PFSK-1 (cell line): ENCODE measurements around the gene PSMA7.

Source experiments
- FOXP2 ChIP-seq: optimal IDR thresholded peaks from 2 replicates; pipeline ENCODE3; 2011; ENCODE audit warnings: borderline replicate concordance, control low read depth, inconsistent platforms; ENCODE audit not compliant: insufficient read depth; ENCODE audit errors: extremely low read length, extremely low read depth
- POLR2AphosphoS5 ChIP-seq: IDR thresholded peaks from 2 replicates; pipeline ENCODE4 v1.6.1; 2012; ENCODE audit warnings: low read depth, mild to moderate bottlenecking, control low read depth, low read length, moderate library complexity
- REST ChIP-seq, 2 experiments: IDR thresholded peaks; 2 replicates each; pipeline versions ENCODE4 v1.6.1 to v1.8.0; 2011 to 2012; ENCODE audit warnings: low read depth in 2 of 2, low read length in 2 of 2, control low read depth in 1 of 2, inconsistent platforms in 1 of 2, mild to moderate bottlenecking in 1 of 2, moderate library complexity in 1 of 2; ENCODE audit not compliant: insufficient read depth in 1 of 2
- SIN3A ChIP-seq: IDR thresholded peaks from 2 replicates; pipeline ENCODE4 v1.6.1; 2012; ENCODE audit warnings: mild to moderate bottlenecking, low read length, moderate library complexity, borderline replicate concordance; ENCODE audit not compliant: insufficient read depth
- TAF1 ChIP-seq: IDR thresholded peaks from 2 replicates; pipeline ENCODE4 v1.6.1; 2012; ENCODE audit warnings: low read length, control low read depth, borderline replicate concordance; ENCODE audit not compliant: insufficient read depth

PSMA7 gene

GRCh38 chr20:62159052-62159451 is 15.9 kb upstream of the PSMA7 start:
- TF ChIP-seq TAF1 = no peak
- no peak for TF ChIP-seq SIN3A
- no peak for TF ChIP-seq FOXP2
- no peak for TF ChIP-seq POLR2AphosphoS5
- TF ChIP-seq REST (IDR thresholded peaks at IDR 0.05; ENCODE audit: insufficient read depth in 1 of 2, low read depth in 2 of 2, low read length in 2 of 2) = no peak

DNA sequence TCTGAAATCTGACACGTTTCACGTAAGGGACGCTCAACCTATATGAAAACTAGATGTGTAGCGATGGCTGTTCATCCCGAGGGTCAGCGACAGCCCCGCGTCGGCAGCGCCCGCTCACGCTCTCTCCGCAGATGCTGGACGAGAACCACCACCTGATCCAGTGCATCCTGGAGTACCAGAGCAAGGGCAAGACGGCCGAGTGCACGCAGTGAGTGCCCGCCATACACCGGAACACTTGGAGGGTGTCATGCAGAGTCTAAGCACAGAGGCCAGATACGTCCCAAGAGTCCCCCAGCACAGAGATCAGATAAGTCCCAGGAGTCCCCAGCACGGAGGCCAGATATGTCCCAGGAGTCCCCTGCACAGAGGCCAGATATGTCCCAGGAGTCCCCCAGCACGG is 15.3 kb upstream of the PSMA7 start:
- TF ChIP-seq FOXP2 (no peak), REST (IDR thresholded peaks at IDR 0.05; ENCODE audit: insufficient read depth in 1 of 2, low read depth in 2 of 2, low read length in 2 of 2) (no peak), TAF1 (no peak), POLR2AphosphoS5 (no peak), SIN3A (no peak)

DNA sequence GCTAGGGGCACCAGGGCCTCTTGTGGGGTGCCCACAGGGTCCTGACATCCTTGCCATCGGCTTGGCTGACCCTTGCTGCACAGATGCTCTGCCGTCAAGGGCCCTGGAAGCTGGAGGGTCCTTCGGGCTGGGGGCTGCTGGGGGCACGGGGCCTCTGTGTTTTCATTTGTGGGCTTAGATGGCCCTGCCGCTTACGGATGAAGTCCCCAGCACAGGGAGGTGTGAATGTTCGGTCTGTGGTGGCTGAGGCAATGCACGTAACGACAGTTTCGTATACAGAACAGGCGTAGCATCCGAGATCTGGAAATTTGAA is 14.8 kb upstream of the PSMA7 start:
- TF ChIP-seq SIN3A (no peak), REST (IDR thresholded peaks at IDR 0.05; ENCODE audit: insufficient read depth in 1 of 2, low read depth in 2 of 2, low read length in 2 of 2) (no peak), FOXP2 (no peak), POLR2AphosphoS5 (no peak), TAF1 (no peak)

DNA sequence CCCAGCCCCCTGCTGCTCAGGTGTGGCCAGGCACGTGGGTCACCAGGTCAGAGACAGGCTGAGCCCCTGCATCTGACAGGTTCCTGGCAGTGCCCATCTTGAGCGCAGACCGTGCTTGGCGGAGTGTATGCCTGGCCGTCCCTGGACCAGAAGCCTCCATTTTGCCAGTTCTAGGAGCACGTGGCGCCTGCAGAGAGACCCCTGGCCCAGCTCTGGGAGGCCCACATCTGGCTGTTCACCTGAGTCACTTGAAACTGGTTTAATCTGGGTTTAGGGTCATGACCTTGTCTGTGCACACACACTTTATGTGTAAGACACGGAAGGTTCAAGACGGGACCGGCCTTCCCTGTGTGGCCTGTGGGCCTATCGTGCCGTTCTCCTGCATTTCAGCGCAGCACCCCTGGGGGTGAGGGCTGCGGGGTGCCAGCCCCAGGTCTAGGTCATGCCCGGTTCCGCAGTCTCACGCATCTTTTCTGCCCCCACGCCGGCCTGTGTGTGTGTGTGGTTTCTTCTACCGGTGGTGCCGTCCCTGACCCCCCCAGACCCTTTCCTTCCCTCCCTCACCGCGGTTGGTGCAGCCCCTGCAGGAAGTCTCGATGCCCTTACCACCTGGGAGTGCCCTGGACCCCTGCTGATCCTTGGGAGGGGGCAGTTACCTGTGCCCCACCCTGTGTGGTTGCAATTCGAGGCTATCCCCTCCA is 14.3 kb upstream of the PSMA7 start:
- TF ChIP-seq FOXP2 (no peak), SIN3A (no peak), TAF1 (no peak), POLR2AphosphoS5 (no peak), REST (IDR thresholded peaks at IDR 0.05; ENCODE audit: insufficient read depth in 1 of 2, low read depth in 2 of 2, low read length in 2 of 2) (no peak)
